Sigmoid colon (tissue), 4 donors: Measurements from ENCODE around the gene POSTN.
"Not testable (repeated sequence)": the region's sequence is repeated elsewhere in the genome, so short reads cannot be mapped to it uniquely, and the experiment has no call there.

Experiments
- CTCF ChIP-seq, 4 experiments: fragments of 450-650 bp in 3 of 4; fragments of 200-600 bp in 1 of 4; IDR thresholded peaks; one replicate each; pipeline ENCODE4 v1.5.1; 2016 to 2019; ENCODE audit warnings: antibody characterized with exemption in 4 of 4, mild to moderate bottlenecking in 3 of 4, moderate library complexity in 2 of 4
- POLR2AphosphoS5 ChIP-seq, 4 donors: sonication (generic); formaldehyde crosslinking; IDR thresholded peaks; one replicate each; pipeline ENCODE4 v1.6.1; 2017; ENCODE audit warnings: antibody characterized with exemption in 4 of 4

- not testable (repeated sequence) for TF ChIP-seq CTCF, POLR2AphosphoS5 (IDR thresholded peaks at IDR 0.05)
These were observed 9.2 kb downstream of the POSTN start for GRCh38 chr13:37589381-37589780.
